Aorta (tissue), 5 donors: ENCODE measurements around the gene FNDC8. TPM values are rescaled to one million over a fixed set of nuclear protein-coding genes. Genes with fewer than 3 reads are reported as not detected.
"Not testable (repeated sequence)": the region's sequence is repeated elsewhere in the genome, so short reads cannot be mapped to it uniquely, and the experiment has no call there.

Experiments used
- ATAC-seq: fragments of 200-7000 bp; cut with Tn5 transposase; one replicate; pipeline ENCODE4 v1.9.1; 2022; ENCODE audit warnings: moderate library complexity; ENCODE audit not compliant: low FRiP score
- DNase-seq, 2 donors: peaks; one replicate each; pipeline ENCODE4 v3.0.0-alpha.2; 2020
- H3K27ac ChIP-seq, 2 donors: one replicate each; pipeline ENCODE4 v1.5.1; 2013; ENCODE audit warnings: low read length in 2 of 2, mild to moderate bottlenecking in 2 of 2, moderate library complexity in 2 of 2, control low read depth in 1 of 2, inconsistent platforms in 1 of 2, low read depth in 1 of 2
- H3K27me3 ChIP-seq, 2 donors: one replicate each; pipeline ENCODE4 v1.6.1; 2013; ENCODE audit warnings: control low read depth in 1 of 2, low read length in 1 of 2, mild to moderate bottlenecking in 1 of 2, moderate library complexity in 1 of 2; ENCODE audit not compliant: insufficient read depth in 2 of 2, control insufficient read depth in 1 of 2
- H3K36me3 ChIP-seq, 2 donors: one replicate each; pipeline ENCODE4 v1.6.1; 2013; ENCODE audit warnings: control low read depth in 1 of 2, low read length in 1 of 2, mild to moderate bottlenecking in 1 of 2; ENCODE audit not compliant: insufficient read depth in 2 of 2, control insufficient read depth in 1 of 2
- H3K4me1 ChIP-seq, 2 donors: one replicate each; pipeline ENCODE4 v1.6.1; 2013; ENCODE audit warnings: low read length in 2 of 2, control low read depth in 1 of 2, mild to moderate bottlenecking in 1 of 2, moderate library complexity in 1 of 2; ENCODE audit not compliant: insufficient read depth in 2 of 2, control insufficient read depth in 1 of 2
- H3K4me3 ChIP-seq, 2 donors: one replicate each; pipeline ENCODE4 v1.5.1; 2013; ENCODE audit warnings: low read length in 2 of 2, control low read depth in 1 of 2, mild to moderate bottlenecking in 1 of 2
- H3K9me3 ChIP-seq: one replicate; pipeline ENCODE4 v1.6.1; 2013; ENCODE audit warnings: mild to moderate bottlenecking, low read length; ENCODE audit not compliant: control insufficient read depth
- WGBS, 2 donors: extraction: QIAGEN DNeasy Blood & Tissue Kit; methylation state at CpG; one replicate each; pipeline ENCODE4 v1.1.7; 2013; 5-methylcytosine and 5-hydroxymethylcytosine counted together
- intact Hi-C, 2 donors: fragments of 100-400 bp; cut with DNase I; formaldehyde crosslinking; loops; one replicate each; pipeline versions ENCODE4 v1.14.2 to v1.15.0; 2022
- polyA plus RNA-seq, 2 donors: library from polyadenylated mRNA; stranded (reverse); fragments of 200-250 nt; gene quantifications; one replicate each; pipeline ENCODE4 v1.2.3, GENCODE V29; 2013
- total RNA-seq, 2 donors: library from RNA; stranded (reverse); fragmentation: NEBNext Ultra II Directional; extraction: Animal tissue kit (Norgen Biotek cat#: 25700); gene quantifications; one replicate each; pipeline ENCODE4 v1.2.1, GENCODE V29; 2021
- donor health status: healthy with polysubstance abuse.
- donor health status: Bipolar disorder and iron deficiency.
- donor health status: DM: no; HTN: no; CAD: no.
- donor health status: DM: no; HTN: no; CAD: no.
- donor health status: DM: yes; HTN: yes; CAD: no.

The FNDC8 gene
- total and polyA plus RNA-seq, 4 donors: not detected

- Histone ChIP-seq H3K36me3 (no peaks in the 10 kb centered on the region), H3K4me3 (no peak overlapping the region), H3K27ac (no peak overlapping the region), H3K4me1 (no peaks in the 10 kb centered on the region), H3K9me3 (no peaks in the 10 kb centered on the region), H3K27me3 (no peaks in the 10 kb centered on the region)
- intact Hi-C loops: loop anchor here (2.0 to 5.0 kb wide), 6 partner anchors 27 to 129 kb away; partner anchors contain the start of genes CCT6B (in 2 of the 2), ZNF830 (in 2 of the 2) and LIG3 (in 1 of the 2)
- WGBS, 2 donors: 46 to 48% methylated on average over 22 of the region's 22 CpGs
- DNase-seq (peak in 1 of 2 donors; percentile 51), ATAC-seq (no peak)
These were observed 31.7 kb upstream of the FNDC8 start for GRCh38 chr17:35089586-35090296.

GRCh38 chr17:35090707-35091106 is 30.7 kb upstream of the FNDC8 start:
- 82 to 85% methylated on average over 11 of the region's 11 CpGs for WGBS, 2 donors

GRCh38 chr17:35094902-35095301 is 26.5 kb upstream of the FNDC8 start:
- WGBS, 2 donors: 93% methylated on average over 2 of the region's 2 CpGs
- DNase-seq (no peak), ATAC-seq (no peak)
- H3K27me3 ChIP-seq: no peaks in the 10 kb centered on the region
- no peaks in the 10 kb centered on the region for H3K4me1 ChIP-seq
- intact Hi-C loops: no loop called here
- no peak overlapping the region for H3K27ac ChIP-seq
- H3K9me3 ChIP-seq: no peaks in the 10 kb centered on the region
- no peaks in the 10 kb centered on the region for H3K36me3 ChIP-seq
- no peak overlapping the region for H3K4me3 ChIP-seq

More at GRCh38 chr17:35090707-35091106, 30.7 kb upstream of the FNDC8 start:
- H3K4me1 ChIP-seq, H3K36me3 ChIP-seq, ATAC-seq, DNase-seq, H3K4me3 ChIP-seq, H3K27ac ChIP-seq, H3K9me3 ChIP-seq, intact Hi-C loops, H3K27me3 ChIP-seq: not testable (repeated sequence)

GRCh38 chr17:35095741-35096140 is 25.7 kb upstream of the FNDC8 start:
- WGBS, 2 donors: 100% methylated on average over 1 of the region's 1 CpG

GRCh38 chr17:35097776-35098175 is 23.6 kb upstream of the FNDC8 start:
- ATAC-seq (no peak), DNase-seq (no peak)
- peaks cover 0 to 2% of the 10 kb centered on the region in 2 donors for H3K36me3 ChIP-seq
- no peak overlapping the region for H3K4me3 ChIP-seq
- no peaks in the 10 kb centered on the region for H3K27me3 ChIP-seq
- intact Hi-C loops: no loop called here
- WGBS, 2 donors: 85 to 94% methylated on average over 2 of the region's 2 CpGs
- H3K4me1 ChIP-seq: no peaks in the 10 kb centered on the region
- H3K9me3 ChIP-seq: no peaks in the 10 kb centered on the region
- H3K27ac ChIP-seq: no peak overlapping the region

More at GRCh38 chr17:35095741-35096140, 25.7 kb upstream of the FNDC8 start:
- H3K27me3 ChIP-seq: no peaks in the 10 kb centered on the region
- intact Hi-C loops: no loop called here
- H3K4me1 ChIP-seq: no peaks in the 10 kb centered on the region
- DNase-seq (no peak), ATAC-seq (no peak)
- H3K9me3 ChIP-seq: no peaks in the 10 kb centered on the region
- no peak overlapping the region for H3K4me3 ChIP-seq
- H3K36me3 ChIP-seq: peaks cover 0 to 2% of the 10 kb centered on the region in 2 donors
- no peak overlapping the region for H3K27ac ChIP-seq

- Histone ChIP-seq H3K4me3 (no peak overlapping the region), H3K4me1 (no peaks in the 10 kb centered on the region), H3K27me3 (no peaks in the 10 kb centered on the region), H3K36me3 (peaks cover 0 to 2% of the 10 kb centered on the region in 2 donors), H3K9me3 (no peaks in the 10 kb centered on the region), H3K27ac (no peak overlapping the region)
- ATAC-seq (no peak), DNase-seq (no peak)
- WGBS, 2 donors: 91 to 93% methylated on average over 3 of the region's 3 CpGs
- intact Hi-C loops: no loop called here
These were observed 21.5 kb upstream of the FNDC8 start for GRCh38 chr17:35099908-35100307.

GRCh38 chr17:35101036-35101435 is 20.4 kb upstream of the FNDC8 start:
- ATAC-seq (no peak), DNase-seq (no peak)
- intact Hi-C loops: no loop called here
- Histone ChIP-seq H3K27me3 (no peaks in the 10 kb centered on the region), H3K4me1 (no peaks in the 10 kb centered on the region), H3K27ac (no peak overlapping the region), H3K36me3 (peaks cover 0 to 4% of the 10 kb centered on the region in 2 donors), H3K9me3 (no peaks in the 10 kb centered on the region), H3K4me3 (no peak overlapping the region)
- 96 to 98% methylated on average over 14 of the region's 14 CpGs for WGBS, 2 donors

- no peaks in the 10 kb centered on the region for H3K9me3 ChIP-seq
- peaks cover 0 to 4% of the 10 kb centered on the region in 2 donors for H3K36me3 ChIP-seq
- 84 to 95% methylated on average over 2 of the region's 2 CpGs for WGBS, 2 donors
- no peaks in the 10 kb centered on the region for H3K27me3 ChIP-seq
- H3K4me1 ChIP-seq: no peaks in the 10 kb centered on the region
- no peak for ATAC-seq
- DNase-seq: no peak
- H3K4me3 ChIP-seq: no peak overlapping the region
- intact Hi-C loops: no loop called here
- H3K27ac ChIP-seq: no peak overlapping the region
These were observed 19.7 kb upstream of the FNDC8 start for GRCh38 chr17:35101725-35102124.

- Histone ChIP-seq H3K9me3 (no peaks in the 10 kb centered on the region), H3K4me1 (no peaks in the 10 kb centered on the region), H3K27me3 (no peaks in the 10 kb centered on the region), H3K27ac (no peak overlapping the region), H3K4me3 (no peak overlapping the region), H3K36me3 (peaks cover 0 to 4% of the 10 kb centered on the region in 2 donors)
- ATAC-seq (no peak), DNase-seq (no peak)
- 89 to 90% methylated on average over 5 of the region's 5 CpGs for WGBS, 2 donors
- intact Hi-C loops: no loop called here
These were observed 18.1 kb upstream of the FNDC8 start for GRCh38 chr17:35103271-35103670.
